Stimulated activated CD8-positive, alpha-beta memory T cell treated with anti-CD3 and anti-CD28 coated beads, Interleukin-4, amount 100 ng/mL, for 1 hour (primary cell): Measurements from ENCODE around the gene TRIP11.

Source experiments
- DNase-seq, 2 donors: peaks; one replicate each; pipeline ENCODE4 v3.0.0-alpha.2; 2020; ENCODE audit warnings: low read depth in 2 of 2, low spot score in 1 of 2

Gene TRIP11

DNA sequence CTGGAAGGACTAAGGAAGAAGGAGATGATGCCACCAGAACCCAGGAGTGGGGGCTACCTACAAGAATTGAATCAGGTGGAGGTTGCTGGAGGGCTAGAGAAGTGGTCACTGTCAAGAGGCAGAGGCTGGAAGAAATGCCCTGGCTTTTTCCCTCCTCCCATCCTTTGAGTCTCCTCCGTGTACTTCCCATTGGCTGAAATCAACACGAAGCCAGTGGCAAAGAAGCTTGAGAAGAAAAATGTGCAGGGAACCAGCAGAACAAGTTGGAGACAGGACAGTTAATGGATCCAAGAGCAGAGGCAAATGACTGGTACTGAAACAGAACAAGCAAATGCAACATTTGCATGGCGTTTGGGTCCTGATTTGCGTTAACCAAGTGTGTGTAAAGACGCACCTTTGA lies 83.2 kb downstream of the TRIP11 start:
- DNase-seq: no peak

DNA sequence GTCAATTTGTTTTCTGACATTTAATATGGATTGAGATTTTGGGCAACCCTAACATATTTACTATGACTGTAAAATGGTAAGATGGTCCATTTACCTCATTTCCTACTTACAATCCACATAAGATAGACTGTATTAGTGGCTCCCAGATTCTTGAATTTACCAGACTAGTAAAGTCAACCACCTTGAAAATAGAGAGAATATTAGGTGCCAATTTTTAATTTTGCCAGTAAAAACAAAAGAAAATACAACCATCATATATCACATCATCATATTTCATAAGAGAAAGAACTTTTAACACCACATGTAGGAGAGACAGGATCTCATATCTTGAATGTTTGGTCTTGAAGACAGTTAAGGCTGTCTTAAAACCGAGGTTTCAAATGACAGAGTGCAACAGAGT lies 84.7 kb downstream of the TRIP11 start:
- DNase-seq: no peak

DNA sequence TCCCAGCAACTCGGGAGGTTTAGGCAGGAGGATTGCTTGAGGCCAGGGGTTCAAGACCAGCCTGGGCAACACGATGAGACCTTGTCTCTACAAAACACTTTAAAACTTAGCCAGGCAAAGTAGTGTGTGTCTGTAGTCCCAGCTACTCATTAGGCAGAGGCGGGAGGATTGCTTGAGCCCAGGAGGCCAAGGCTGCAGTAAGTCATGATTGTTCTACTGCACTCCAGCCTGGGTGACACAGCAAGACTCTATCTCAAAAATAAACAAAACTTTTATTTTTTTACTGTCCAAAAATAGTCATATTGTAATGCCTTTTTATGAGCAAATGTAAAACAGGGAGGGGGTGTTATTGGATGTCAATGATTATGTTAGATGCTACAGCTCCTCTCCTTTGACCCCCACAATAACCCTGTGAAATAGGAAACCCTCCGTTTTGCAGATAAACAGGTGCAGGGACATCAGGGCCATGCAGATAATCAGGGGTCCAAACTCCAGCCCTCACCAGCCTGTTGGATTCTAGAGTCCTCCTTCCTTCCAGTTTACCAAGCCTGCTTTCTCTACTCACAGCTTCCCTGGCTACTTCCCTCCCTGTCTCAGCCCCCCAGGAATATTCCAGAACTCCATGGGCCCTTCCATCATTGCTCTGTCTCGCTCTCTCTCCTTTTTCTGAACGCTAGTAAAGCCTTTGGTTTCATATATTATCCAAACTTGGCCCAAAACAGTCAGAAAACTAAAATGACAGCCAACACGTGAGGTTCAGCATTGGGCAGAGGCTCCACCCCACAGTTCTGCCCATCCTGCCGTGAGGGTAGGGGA lies 86.5 kb downstream of the TRIP11 start:
- DNase-seq: no peak

DNA sequence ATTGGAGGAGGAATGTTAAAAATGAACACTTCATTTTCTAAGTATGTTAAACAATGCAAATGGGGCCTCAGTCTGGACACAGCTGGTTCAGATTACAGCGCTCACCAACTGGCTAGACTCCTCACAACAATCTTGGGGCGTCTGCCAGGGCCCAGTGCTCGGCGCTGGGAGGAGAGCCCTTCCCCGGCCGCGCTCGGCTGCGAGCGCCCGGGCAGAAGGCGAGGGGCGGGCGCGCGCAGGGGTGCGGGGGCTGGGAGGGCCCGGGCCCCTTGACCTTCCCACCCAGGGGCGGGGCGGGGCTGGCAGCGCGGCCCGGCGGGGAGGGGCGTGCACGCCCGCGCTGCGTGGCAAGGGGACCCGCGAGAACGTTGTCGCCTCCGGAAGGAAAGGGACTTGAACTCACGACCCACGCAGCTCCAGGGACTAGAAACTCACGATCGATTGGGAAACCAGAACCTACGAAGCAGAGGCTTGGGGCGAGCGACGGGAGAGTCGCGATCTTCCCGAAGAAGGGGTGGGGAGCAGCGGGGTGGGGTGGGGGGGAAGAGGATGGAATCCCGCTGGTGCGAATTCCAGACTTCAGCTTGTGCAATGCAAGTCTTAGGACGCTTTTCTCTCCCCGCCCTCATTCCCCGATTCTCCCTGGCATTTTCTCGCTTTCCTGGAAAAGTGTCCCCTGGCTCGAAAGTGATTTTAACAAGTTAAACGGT lies 92.2 kb downstream of the TRIP11 start, which contains the start of gene FBLN5:
FBLN5 (minus strand) TSS at position 220 of the 710 bp plus-strand sequence. CDS start 465 bp downstream, outside the sequence.
- no peak for DNase-seq

DNA sequence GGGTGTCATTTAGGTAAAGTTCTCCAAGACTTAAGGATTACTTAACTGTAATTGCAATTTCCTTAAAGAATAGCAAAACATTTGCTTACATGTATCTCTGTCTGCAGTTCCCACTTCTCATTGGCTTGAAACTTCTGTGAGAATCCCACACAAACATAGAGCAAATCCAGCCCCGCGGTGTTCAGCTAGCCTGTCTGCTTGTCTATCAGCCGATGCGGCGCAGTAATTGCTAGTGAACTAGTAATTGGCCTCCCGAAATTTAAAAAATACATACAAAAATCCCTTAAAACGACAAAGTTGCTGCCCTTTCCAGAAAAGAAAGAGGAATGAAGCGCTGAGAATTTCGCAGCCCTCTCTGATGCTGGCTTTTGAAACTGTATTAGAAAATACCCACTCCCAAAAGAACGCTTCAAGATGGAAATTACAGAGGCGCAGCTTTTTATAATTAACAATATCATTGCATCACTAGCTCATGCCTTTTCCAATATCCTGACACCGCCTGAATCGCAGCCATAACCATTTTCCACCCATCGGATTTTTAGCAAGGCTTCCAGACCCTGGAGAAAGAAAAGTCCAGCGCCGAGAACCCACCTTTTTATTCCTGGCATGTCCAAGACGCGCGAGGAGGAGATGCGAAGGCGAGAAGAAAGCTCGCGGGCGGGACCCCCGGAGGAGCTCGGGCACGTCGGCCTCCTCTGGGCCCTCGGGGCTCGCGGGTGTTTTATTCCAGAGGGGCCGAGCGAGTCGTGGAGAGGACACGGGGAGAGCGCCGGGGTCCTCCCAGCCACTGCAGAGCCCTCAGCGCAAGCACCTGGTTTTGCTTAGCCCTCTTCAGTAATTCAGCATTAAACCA lies 93.0 kb downstream of the TRIP11 start:
- DNase-seq: no peak

DNA sequence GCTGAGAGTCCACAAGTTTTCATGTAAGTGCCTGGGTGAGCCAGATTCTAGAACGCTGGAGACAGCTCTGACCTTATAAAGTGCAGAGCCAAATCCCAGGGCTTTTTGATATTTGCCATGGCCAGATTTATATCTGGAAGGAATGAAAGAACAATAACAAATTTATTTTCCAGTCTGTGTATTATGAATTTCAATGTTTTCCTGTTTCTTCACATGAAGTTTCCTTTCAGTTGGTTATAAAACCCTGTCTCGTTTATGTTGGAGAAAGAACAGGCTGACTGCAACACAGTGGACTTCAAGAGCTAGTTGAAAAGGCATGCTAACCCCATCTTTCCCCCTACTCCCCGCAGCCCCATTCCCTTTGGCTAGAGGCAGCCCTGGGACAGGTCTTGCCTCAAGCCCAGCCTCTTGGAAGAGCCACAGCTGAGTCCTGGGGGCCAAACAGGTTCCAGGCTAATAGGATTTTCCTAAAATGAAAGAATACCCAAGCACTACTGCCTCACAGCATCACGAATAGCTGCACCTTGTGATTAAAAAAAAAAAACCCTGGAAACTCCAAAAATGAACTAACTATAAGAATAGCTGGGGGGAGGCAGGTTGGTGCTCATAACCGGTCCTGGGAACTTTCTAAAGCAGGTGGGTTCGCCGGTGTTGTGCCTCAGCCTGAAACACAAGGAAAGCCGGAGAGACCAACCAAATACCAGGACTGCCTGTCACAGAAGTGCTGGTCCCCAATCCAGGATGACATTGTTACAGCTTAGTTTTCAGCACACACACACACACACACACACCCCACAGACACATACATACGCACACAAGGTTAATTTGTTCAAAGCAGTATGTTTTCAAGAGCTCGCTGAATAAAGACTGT lies 93.9 kb downstream of the TRIP11 start:
- no peak for DNase-seq

DNA sequence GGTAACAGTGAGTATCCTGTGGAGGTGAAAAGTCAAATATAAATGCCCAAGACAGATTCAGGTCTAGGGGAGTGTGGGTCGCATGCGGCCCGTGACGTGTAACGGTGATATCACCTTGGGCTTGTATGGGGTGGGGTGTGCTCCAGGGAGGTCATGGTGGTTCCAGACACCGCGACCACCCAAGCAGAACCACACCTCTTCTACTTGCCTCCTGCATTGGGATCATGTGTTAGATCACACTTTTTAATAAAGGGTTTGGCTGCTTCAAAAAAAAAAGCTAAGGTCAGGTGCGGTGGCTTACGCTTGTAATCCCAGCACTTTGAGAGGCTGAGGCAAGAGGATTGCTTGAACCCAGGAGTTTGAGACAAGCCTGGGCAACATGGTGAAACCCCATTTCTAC lies 96.9 kb downstream of the TRIP11 start:
- DNase-seq: no peak

DNA sequence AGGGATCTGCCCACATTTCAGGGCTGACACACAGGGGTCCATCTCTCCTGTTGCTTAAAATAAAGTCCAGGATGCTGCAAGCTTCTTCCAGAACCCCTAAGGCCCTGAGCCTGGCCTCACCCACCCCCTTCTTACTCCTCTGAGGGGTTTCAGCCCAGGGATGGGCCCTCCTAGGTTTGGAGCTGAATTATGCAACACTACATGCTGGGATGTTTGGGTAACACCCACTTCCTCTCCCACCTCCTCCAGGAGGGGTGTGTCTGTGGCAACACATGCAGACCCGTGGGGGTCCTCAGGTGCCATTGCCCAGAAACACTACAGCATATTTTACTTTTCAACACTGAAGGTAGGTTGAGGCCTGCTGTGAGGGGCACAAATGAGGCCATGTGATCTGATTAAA lies 97.7 kb downstream of the TRIP11 start:
- DNase-seq: no peak

DNA sequence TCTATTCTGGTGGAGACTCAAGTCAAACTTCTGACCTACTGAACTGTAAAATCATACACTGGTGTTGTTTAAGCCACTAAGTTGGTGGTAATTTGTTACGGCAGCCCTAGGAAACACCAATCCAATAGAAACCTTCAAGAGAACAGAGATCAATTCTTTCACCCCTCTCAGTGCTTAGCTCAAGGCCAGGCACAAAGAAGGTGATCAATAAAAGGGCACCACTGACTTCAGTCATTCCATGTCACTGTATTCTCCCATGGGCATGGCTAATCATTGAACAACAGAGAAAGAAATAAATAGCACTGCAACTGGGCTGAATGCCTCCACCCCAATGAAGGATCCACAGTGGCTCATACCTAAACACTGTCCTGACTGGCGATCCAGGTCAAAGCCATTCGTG lies 99.7 kb downstream of the TRIP11 start:
- DNase-seq: no peak

DNA sequence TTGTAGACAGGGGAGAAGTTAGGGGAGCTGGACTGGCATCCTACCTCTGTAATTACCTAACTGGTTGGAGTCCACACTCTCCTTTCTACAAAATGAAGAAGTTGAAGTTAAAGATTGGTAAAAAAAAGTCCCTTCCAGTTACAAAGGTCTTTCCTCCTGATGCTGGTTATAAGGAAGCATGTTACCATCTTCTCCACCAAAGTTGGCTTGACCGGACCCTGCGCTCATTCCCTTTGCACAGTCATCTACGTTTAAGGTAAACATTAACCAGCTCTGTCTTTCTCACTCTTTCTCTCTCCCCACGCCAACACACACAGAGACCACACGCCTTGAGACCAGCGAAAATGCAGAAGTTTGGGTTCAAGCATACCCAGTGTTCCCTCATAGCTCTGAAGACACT lies 104.3 kb downstream of the TRIP11 start:
- DNase-seq: no peak

DNA sequence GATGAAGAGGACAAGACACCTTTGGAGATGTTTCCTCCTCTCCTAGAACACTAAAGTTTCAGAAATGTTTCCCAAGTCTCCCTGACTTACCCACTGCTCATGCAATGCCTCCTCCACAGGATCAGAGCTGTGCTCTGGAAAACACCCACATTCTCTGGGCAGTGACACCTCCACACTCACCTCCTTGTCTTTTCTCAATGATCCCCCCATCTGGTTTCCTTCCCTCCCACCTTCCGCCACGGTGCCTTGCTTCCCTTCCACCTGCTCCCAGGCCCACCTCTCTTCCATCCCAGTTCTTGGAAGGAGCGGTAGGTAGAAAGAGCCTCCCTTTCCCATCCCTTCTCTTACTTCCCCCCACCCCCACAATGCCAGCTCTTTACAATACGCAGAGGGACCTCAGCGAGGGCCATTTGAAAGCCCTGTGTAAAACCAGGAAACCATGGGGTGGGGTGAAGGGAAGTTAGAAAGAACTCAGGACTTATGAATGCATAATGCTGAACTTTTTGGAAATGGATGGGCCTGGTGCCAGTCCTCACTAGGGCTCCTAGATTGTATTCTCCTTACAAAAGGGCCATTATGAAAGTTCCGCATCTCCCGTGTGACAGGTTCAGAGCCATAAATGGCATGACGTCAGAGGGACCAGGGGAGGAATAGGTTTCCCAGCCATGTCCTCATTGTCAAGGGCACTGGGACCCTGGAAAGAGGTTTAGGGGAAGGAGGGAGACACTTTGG lies 105.1 kb downstream of the TRIP11 start:
- no peak for DNase-seq

DNA sequence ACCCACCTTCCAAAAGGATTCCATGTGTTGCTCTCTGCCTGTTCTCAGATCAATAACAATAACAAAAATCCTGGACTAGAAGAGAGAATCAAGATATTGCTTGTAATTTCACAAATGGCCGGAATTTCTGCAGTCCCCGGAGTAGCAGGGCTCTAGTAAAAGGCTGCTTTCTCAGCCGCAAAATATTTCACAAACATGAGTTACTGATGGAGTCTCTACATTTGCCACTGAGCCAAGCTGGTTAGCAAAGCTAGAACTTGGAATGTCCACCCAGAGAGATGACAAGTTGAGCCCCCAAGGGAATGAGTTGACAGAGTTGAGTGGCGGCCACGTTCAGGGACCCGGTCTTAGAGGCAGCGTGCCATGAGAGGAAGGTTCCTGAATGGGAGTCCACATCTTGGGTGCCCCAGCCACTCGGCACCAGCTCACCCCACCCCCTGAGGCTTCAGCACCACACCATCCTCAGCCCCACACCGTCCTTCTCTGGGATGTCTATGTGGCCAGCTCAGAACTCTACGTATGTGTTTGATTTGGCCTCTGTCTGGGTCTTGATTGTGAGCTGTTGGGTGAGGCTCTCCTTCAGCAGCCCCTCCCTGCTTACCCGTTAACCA lies 108.3 kb downstream of the TRIP11 start:
- DNase-seq: no peak

DNA sequence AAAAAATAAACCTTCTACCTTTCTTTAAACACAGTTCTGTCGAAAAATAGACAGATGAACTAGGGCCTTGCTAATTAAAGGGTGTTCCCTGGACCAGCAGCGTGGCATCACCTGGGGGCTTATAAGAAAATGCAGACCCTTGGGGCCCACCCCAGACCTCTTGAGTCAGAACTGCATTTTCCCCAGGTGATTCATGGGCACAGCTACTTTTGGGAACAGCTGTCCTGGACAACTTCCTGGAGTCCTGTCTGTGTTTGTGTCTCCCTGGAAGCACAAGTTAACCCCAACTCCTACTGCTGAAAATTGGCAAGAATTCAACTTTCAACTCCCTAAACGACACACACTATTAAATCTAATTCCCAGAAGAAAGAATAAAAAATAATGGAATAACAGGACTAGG lies 110.2 kb downstream of the TRIP11 start:
- DNase-seq: no peak

DNA sequence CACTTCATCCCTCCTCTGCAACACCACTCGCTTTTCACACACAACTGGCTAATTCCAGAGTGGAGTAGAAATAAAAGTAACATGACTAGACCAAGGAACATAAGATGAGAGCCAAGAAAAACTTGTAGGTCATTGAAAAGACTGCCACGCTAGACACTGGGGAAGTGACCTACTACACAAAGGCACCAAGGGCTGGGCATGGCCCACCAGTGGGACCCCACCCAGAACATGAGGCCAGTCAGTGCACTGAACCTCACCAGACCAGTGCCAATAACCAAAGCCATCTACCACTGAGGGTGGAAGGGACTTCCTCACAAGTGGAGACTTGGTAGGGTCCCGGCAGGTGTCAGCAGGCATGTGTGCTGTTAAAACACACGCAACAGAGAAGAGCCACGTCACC lies 112.1 kb downstream of the TRIP11 start:
- no peak for DNase-seq

DNA sequence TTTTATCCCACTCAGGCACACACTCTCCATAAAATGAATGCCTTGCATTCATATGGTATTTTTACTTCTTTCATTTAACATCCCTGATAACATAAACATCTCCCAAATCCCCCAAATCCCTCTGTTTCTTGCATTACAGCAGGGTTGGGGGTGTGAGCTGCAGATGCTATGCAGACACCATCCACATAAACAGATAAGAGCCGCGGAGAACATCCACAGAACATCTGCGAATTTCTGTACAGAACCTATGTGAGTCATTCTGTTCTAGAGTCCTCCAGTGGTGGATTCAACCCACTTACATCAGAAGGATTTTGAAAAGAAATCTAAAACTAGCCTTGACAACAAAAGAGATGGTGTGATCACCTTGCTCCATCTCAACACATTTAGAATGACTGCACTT lies 112.7 kb downstream of the TRIP11 start:
- no peak for DNase-seq

DNA sequence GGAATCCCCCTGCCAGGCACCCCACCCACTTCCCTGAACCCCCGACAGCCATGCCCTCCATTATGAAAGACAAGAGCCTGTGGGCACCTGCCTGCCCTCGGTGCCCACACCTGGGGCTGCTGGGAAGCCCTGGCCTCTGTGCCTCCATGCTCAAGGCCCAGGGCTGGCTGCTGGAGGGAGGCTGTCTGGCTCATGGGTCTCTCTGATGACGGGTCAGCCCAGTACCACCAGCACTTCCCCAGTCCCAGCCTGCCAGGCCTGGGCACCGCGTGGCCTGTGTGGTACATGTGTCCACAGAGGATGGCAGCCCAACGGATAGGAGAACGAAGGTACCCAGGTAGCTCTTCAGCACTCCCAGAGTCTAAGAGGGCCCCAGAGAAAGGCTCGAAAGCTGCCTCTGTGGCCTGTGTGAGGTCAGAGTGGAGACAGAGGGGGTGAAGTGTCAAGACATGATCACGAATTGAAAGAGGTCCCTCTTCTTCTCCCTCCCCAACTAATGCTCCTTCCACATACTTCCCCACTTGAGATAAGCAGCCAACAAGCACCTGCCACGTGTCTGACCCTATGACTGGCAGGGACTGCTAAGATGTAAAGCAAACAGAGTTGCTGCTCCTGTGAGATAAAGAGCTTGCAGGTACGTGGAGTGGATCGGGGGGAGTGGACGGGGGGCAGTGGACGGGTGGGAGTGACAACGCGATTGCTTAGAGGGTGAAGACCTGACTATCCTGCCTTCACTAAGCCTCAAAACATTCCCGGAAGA lies 113.5 kb downstream of the TRIP11 start:
- no peak for DNase-seq

DNA sequence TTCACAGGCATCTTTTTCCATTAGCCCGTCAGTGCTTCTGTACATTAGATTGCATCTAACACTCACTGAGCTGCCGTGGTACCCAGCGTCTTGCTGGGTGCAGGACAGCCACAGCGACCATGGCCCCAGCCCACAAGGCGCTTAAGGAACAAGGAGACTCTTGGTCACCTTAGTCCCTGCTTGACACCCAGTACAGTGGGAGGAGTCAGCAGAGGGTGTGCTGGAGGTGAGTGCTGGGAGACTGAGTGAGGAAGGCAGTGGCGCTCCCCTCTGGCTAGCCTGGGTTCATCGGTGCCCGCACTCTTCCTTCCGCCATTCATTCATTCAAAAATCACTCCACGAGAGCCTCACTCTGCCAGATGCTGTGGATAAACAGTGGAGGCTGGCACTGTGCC lies 114.1 kb downstream of the TRIP11 start:
- DNase-seq: no peak

DNA sequence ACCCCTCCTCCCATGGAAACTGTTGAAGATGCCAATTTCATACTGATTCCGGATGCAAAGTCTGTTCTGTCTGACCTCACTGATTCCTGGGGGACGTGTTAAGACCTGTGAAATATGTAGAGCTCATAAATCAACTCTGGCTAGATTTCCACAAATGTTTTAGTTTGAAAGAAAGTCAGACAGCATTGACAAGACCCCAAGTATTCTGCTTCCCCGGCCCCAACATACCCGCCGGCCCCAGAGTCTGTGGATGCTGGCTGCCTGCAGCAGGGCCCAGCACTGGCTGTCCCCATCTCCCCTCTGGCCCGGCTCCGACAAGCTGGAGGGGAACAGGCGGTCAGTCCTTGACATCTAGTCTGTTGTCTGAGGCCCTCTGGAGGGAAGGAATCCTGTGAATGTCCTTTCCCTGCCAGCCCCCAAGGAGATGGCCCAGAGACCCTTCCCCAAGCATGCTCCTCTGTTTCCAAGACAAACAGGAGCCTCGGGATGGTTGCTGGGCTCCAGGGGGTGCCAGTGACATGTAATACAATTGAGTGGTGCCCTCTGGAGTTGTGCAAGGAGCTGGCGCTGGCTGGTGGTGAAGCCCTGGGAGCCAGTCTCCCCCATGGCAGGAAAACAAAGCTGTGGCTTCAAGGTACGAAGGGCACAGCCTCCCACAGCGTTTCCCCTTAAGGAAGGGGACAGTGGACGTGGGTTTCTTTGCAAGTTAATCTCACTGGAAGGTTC lies 114.7 kb downstream of the TRIP11 start:
- no peak for DNase-seq
